Brain pericyte (primary cell): ENCODE results near the gene SLC30A4.

Experiments used
- DNase-seq: peaks from one replicate; pipeline ENCODE4 v3.0.0-alpha.2; 2012; ENCODE audit warnings: low read depth, low spot score

The SLC30A4 gene

DNA sequence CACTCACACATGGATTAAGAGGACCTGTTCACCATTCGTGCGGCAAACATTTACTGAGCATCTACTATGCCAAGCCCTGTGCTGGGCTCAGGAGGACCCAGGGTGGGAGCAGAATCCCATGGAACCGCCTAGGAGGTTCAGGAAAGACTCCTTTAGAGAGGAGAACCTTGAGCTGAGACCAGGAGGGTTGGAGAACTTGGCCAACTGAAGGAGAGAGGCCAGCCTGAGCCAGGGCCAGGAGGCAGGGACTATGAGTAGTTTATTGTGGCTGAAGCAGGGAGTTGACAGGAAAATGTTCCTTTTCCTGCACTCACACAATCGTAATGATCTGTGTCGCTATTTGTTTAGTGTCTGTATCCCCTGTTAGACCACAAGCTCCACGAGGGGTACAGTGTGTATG is 71.3 kb downstream of the SLC30A4 start:
- no peak for DNase-seq

DNA sequence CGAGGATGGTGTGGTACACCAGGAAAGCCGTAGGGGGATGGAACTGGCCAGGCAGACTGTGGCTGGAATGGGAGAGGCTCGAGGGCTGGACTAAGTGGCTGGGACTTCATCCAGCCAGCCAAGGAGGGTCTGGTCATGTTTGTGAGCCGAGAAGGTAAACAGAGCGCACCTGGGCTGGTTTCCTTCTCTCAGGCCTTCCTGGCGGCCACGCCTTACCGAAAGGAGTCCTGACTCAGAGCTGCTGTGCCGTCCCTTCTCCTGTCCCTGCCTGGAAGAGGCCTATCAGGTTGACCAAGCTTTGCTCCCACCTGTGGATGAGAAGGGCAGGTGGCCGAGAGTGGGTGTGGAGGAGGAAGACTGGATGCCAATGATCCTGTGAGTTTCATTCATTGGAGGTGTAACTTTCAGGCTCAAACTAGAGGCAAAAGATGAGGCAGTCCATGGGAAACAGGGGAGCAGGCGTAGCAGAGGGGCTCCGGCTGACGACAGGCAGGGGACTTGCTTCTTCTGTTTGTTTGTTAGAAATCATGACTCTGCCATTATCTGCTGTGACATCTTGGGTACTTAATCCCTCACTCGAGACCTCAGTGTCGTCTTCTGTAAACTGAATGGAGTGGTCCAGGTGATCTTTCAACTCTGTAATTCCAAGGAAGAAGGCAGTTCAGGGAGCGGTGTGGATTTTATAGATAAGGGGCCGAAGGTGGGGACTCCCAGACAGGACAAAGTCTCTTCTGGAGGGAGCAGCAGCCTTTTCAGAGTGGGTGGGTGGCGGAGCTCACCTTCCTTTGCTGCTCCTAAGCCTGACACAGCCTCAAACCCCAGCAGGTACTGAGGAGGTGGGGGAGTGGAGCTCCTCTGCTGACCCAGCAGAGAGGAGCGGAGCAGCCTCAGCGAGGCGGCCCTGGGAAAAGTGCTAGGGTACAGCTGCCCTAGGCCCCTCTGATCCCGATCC is 72.4 kb downstream of the SLC30A4 start:
- DNase-seq, result no peak

DNA sequence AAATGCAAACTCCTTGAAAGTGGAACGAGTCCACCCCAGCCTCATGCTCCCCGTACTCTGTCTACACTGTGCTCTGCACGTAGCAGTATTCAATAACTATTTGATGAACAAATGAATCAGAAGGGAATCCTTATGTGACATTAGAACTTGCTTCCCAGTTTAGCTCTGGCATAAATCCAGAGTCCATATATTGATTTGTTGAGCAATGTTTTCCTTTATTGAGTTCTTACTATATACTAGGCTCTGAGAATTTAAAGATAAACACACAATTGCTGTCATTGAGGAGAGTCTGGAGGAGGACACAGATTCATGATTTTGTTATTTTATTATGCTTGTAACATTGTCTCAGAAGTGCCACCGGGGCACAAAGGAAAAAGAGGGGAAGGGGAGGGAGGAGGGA is 73.2 kb downstream of the SLC30A4 start:
- DNase-seq, result no peak

DNA sequence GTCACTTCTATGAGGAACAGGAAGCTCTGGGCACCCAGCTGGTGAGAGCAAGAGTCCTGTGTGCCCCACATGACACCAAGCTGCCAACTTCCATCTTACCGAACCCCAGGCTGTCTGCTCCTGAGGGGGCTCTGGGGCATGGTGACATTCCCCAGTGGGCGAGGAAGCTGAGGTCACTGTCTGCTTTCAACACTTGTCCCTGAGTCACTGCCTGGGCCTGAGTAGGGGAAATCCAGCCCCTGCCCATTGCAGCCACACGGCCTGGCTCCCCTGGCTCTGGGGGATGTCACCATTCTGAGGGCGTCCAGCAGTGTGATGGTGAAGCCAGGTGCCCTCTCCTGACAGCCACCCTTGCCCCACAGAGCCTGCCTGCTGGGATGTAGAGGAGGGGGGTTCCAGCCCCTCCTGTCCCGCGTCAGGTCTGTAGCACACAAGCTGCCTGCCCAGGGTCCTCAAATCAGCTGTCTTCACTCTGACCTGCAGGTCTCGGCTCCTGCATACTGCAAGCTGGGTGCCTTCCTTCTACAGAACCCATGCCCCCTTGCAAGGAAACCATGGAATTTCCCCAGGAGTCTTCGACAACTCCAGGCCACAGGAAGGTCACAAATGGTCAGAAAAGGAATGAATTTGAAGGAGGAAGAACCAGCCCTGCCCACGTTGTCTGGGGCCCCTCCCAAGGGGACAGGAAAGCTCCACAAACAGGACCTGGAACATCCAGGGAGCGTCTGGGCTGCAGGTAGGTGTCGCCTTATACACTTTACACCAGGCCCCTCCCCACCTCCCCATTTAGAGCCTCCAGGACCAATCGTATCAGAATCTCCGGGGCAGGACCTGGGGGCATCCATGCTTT is 74.3 kb downstream of the SLC30A4 start:
- no peak for DNase-seq

DNA sequence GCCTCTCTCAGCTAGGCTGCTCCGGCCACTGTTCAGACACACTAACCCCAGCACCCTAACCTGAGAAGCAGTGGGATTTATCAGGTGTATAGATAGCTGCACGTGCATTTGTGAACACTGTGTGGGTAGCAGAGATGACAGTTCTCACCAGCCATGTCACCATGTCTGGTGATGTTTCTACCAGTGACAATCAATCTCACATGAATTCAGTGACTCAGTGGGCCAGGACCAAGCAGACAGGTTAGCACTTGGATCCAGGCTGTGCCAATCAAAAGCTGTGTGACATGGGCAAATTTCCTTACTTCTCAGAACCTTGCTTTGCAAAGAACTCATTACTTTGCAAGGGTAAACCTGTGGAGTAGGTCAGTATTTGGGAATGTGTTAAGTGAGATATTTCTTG is 78.9 kb downstream of the SLC30A4 start:
- no peak for DNase-seq

DNA sequence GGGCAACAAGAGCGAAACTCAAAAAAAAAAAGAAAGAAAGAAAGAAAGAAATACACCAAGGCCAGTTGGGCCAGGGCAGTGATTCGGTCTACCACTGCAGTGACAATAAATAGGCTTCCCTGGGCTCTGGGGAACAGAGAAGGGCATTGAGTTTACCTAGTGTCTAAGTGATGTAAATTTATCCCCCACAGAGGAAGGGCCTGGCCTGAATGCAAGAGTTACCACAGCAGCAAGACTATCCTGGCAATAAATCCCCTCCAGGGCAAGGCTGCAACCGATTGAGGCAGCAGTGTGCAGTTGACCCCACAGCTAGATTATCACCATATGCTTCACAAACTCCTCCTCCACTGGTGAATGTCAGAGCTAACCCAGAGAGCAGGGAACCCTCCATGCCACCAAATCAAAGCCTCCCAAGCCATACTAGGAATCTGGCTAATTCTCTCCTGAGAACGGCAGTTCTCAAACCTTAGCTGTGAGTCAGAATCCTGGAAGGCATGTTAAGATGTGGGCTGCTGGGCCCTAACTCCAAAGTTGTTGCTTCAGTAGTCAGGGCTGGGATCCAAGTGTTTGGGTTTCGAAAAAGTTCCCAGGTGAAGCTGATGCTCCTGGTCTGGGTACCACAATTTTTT is 79.9 kb downstream of the SLC30A4 start:
- DNase-seq, result no peak

DNA sequence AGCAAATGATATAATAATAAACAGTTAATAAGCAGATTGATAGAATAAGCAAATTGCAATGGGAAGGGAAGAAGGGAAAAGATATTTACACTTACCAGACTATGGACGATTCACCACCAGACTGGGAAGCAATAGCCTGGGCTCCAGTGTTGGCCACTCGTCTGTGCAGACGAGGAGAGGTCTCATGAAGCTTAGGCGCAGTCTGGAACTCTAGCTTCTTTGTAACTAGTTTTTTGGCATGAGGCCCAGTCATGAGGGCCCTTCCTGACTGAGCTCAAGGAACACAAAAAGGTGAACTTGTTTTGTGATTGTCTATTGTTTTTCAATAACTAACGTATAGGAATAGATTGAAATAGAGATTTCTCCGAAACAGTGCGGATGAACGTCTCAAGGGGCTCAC is 80.9 kb downstream of the SLC30A4 start:
- DNase-seq, result no peak

DNA sequence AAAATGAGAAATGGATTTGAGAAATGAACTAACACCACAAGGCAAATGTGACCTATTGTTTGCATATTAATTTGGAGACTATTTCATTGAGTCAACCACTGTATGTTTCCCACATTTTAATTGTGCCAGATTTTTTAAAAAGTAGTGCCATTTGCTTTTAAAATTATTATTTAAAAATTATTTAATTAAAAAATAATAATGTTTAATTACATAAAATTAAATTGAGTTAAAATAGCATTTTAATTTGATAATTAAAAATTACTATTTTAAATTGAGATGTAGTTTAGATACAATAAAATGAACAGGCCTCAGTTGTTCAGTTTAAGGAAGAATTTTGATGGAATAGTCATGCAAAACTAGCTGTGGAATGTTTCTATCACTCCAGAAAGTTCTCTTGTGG is 81.5 kb downstream of the SLC30A4 start:
- no peak for DNase-seq

DNA sequence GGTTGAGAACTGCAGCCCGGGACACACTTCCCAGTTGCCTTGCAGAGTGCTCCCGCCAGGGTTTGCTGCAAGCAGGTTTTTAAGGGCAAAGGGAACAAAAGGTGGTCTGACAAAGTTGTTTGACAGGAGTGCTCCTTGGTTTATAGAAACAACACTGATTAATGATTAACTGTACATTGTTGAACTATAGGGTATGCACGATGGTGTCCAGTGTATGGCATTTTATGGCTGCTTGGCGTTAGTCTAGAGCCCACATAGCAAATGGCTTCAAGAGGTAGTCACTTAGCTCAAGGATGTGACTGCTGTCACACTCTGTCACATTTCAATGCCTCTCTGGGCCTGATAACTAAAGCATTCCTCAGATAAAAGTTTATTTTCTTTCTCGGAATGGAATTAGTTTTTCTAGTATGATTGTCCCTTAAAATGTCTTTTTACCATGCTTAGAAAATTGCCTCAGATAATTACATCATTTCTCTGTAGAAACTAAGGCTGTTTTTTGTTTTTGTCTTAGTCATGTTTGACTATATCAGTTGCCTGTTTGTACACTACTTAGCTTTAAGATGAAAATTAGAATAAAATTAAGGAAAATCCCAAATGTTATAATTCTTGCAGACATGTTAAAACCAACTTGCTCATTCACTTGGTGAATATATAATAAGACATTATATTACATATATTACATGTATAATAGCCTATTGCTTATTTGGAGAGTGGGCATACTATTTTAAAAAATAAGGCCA is 82.9 kb downstream of the SLC30A4 start:
- DNase-seq, result no peak

DNA sequence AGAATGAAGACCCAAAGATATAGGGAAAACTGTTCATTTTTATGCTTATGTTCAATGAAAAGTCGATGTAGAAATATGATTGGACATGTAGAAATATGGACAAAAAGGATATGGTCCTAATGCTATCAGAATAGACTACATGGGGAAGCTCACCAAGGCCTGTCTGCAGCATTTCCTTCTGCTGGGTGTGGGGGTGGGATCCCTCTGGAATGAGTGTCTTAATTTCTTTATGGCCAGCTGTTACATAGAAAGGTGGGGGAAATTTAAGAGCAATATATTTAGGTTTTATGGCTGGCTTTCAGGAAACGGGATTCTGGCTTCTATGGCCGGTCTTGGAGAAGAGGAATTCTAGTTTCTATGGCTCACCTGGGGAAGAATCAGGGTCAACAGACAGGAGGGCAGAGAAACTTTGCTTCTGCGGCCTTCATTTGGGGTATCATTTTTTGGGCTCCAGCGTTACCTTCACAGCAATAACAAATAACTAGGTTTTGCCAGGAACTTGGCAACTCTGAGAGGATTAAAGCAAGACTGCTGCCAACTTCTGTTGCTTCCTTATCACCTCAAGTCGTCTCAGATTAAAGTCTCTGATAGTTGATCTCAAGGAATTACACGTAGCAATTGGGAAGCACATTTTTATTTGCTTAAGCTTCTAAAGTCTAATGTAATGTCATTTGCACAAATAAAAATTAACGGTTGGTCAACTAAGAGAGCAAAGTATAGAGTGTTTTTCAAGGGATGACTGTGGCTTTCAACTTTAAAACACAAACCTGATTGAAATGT is 87.2 kb downstream of the SLC30A4 start:
- no peak for DNase-seq

DNA sequence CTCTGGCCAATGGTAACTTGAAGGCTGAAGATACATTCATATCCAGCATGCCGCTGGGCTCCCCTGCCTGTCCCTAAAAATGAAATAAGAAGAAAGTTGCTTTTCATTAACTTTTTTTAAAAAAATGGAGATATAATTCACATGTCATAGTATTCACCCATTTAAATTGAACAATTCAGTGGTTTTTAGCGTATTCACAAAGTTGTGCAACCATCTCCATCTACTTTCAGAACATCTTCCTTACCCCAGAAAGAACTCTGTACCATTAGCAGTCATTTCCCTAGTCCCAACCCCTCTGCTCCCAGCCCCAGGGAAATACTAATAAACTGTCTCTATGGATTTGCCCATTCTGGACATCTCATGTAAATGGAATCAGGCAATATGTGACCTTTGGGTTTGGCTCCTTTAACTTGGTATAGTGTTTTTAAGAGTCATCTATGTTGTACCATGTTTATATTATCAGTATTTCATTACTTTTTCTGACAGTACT is 88.4 kb downstream of the SLC30A4 start:
- DNase-seq, result no peak

DNA sequence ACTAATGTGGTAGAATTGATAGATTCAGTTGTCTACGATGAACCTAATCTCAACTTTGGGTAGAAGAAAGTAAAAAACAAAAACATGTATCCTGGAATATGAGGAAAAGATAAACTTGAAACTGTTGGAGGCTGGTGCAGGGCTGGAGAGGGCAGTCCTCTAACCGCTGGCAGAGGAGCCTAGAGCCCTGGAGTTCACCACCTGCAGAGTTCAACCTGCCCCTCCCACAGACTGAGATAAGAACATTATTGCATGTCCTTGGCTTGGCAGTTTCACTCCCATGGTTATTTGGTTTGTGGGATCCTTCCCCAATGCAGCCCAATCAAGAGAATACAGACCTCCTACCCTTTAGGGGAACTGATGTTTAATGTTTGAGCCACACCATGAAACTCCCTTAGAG is 91.0 kb downstream of the SLC30A4 start:
- no peak for DNase-seq

DNA sequence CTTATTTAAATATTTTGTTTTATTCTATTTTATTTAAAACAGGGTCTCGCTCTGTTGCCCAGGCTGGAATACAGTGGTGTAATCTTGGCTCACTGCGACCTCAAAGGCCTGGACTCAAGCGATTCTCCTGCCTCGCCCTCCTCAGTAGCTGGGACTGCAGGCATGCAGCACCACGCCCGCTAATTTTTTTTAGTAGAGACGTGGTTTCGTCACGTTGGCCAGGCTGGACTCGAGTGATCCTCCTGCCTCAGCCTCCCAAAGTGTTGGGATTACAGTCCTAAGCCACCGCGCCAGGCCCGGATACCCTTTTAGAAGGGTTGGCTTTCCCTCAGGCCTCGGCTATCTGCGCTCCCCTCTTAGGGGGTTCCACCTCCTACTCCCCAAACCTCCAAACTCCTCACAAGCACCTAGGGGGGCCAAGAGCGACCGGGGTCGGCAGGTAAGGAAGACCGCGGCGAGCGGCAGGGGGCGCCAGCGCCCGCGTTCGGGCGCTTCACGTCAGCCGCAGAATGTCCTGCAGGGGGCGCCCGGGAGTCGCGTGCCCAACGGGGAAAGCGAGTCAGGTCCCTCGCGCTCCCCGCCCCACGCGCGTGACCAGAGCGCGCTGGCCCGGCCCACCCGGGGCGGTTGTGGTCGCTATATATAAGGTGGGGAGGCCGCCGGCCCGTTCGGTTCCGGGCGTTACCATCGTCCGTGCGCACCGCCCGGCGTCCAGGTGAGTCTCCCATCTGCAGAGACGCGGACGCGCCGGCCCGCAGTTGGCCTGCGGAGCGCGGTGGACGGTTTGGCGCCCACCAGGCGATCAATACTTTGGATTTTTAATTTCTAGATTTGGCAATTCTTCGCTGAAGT is 92.4 kb downstream of the SLC30A4 start:
- no peak for DNase-seq
